GM19463 (cell line): ENCODE data around the gene KRT17.
"Not testable (repeated sequence)": the region's sequence is repeated elsewhere in the genome, so short reads cannot be mapped to it uniquely, and the experiment has no call there.

ENCODE experiments used
- ATAC-seq: cut with Tn5 transposase; IDR thresholded peaks from one replicate; pipeline ENCODE4 v1.9.1; 2021; ENCODE audit warnings: mild to moderate bottlenecking, moderate library complexity; ENCODE audit not compliant: unreplicated experiment

The KRT17 gene

DNA sequence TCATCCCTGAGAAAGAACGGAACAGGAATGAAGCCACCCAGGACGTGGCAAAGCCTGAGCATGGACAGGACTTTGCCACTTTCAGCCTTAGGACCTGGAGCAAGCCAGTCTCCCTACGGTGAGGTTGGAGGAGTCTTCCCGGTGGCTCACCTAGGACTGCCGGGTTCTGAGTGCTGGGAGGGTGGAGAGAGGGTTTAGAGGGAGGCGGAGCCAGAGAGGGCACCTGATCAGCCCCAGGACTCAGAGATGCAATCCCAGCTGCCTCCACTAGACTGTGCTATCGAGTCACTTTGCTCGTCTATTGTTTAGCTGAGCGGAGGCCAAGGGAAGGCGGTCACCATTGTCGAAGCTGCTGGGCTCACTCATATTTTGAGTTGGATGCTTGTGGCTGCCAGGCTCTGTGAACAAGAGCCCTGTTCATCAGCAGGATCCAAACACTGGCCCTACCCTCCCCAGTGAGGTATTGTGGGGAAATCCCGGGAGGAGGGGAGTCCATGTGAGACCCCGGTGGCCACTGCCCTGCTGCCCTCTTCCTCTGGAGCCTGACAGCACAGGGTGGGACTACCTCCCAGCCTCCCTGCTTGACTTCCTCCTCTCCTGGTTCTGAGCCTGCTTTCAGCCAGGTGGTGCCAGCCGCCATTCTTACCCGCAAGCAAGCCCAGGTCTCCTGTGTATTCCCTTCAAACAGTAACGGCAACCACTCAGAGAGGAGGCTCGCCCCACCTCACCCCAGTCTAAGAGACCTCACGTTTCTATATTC is 44.7 kb downstream of the KRT17 start:
- ATAC-seq = no peak

- ATAC-seq = no peak
These were observed 45.4 kb downstream of the KRT17 start for GRCh38 chr17:41578971-41579370.

DNA sequence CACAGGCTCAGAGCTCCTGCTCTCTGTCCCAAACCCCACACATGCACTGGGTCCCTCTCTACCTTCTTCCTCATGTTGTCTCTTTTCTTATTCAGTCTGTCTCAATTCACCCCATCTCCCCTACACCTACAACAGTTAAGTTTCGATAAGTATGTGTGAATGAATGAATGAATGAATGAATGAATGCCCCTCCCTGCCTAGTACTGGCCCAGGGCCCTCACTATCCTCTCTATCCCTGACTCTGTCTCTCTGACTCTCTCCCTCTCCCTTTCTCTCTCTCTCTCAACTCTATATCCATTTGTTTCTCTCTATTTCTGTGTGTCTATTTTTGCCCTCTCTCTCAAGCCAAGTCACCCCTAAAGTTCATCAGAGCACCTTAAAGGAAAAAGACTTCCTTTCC is 45.8 kb downstream of the KRT17 start:
- no peak for ATAC-seq

DNA sequence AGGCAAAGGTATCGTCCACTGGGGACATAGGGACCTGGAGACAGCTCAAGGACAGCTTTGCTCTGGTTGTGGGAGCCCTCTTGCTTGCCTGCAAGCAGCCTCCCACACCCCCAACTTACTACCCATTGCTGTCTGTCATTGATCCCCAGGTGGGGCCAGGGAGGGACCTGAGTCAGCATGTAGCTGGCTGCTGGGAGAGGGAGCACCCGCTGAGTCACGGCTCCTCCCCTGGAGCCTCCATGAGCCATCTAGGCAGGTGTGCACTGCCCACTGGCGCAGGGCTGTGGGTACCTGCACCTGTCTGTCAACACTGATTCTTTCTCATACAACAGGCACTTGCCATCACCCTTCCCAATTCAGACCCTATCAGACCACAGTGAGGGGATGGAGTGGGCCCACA is 47.6 kb downstream of the KRT17 start:
- ATAC-seq = not testable (repeated sequence)

DNA sequence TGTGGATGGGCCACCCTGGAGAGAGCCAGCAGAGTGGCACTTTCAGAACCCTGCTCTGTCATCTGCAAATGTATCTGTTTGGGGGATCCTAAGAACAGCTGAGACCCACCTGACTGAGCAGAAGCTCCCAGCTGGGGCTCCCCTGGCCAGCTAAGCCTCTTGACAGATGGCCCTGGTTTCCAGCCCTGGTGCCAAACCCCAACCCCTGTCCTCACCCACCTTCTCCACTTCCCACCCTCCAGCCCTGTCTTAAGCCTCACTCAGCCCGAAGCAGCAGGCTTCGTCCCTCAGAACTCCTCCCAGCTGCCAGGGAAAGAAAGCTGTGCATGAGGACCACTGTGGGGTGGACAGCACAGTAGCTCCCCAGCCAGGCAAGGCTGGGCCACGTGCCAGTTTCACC is 49.0 kb downstream of the KRT17 start:
- ATAC-seq = no peak

GRCh38 chr17:41571561-41572434 is 52.6 kb downstream of the KRT17 start, which contains the start of gene KRT9:
Gene KRT9, minus strand, starts transcription at chr17:41572059. Its CDS starts 67 bp downstream, at chr17:41571992.
- ATAC-seq = no peak
